Ishikawa (cell line): ENCODE data around the gene PIP4K2C.

ENCODE experiments used
- CEBPB ChIP-seq: IDR thresholded peaks from 2 replicates; pipeline ENCODE4 v1.6.1; 2012
- CREB1 ChIP-seq: IDR thresholded peaks from 2 replicates; pipeline ENCODE4 v1.6.1; 2012; ENCODE audit warnings: low read depth
- EGR1 ChIP-seq: IDR thresholded peaks from 2 replicates; pipeline ENCODE4 v1.6.1; 2012
- EP300 ChIP-seq: IDR thresholded peaks from 2 replicates; pipeline ENCODE4 v1.6.1; 2012; ENCODE audit warnings: borderline replicate concordance
- FOXM1 ChIP-seq: IDR thresholded peaks from 2 replicates; pipeline ENCODE4 v1.6.1; 2012; ENCODE audit warnings: low read depth, borderline replicate concordance
- NFIC ChIP-seq: IDR thresholded peaks from 2 replicates; pipeline ENCODE4 v1.6.1; 2012
- RAD21 ChIP-seq: IDR thresholded peaks from 2 replicates; pipeline ENCODE4 v1.6.1; 2012; ENCODE audit warnings: low read depth
- TAF1 ChIP-seq: IDR thresholded peaks from 2 replicates; pipeline ENCODE4 v1.6.1; 2012; ENCODE audit warnings: low read depth, mild to moderate bottlenecking
- TCF12 ChIP-seq: IDR thresholded peaks from 2 replicates; pipeline ENCODE4 v1.6.1; 2012; ENCODE audit warnings: low read depth
- TEAD4 ChIP-seq: IDR thresholded peaks from 2 replicates; pipeline ENCODE4 v1.6.1; 2012
- USF1 ChIP-seq: IDR thresholded peaks from 2 replicates; pipeline ENCODE4 v1.6.1; 2012
- YY1 ChIP-seq: IDR thresholded peaks from 2 replicates; pipeline ENCODE4 v1.6.1; 2012; ENCODE audit warnings: low read depth
- ZBTB7A ChIP-seq: IDR thresholded peaks from 2 replicates; pipeline ENCODE4 v1.6.1; 2012; ENCODE audit warnings: low read depth
- TF ChIP-seq, protein P1 (sequence below): IDR thresholded peaks from 2 replicates; pipeline ENCODE4 v1.6.1; 2012; ENCODE audit warnings: low read depth, mild to moderate bottlenecking
- TF ChIP-seq, protein P2 (sequence below): IDR thresholded peaks from 2 replicates; pipeline ENCODE4 v1.6.1; 2012

The PIP4K2C gene

DNA sequence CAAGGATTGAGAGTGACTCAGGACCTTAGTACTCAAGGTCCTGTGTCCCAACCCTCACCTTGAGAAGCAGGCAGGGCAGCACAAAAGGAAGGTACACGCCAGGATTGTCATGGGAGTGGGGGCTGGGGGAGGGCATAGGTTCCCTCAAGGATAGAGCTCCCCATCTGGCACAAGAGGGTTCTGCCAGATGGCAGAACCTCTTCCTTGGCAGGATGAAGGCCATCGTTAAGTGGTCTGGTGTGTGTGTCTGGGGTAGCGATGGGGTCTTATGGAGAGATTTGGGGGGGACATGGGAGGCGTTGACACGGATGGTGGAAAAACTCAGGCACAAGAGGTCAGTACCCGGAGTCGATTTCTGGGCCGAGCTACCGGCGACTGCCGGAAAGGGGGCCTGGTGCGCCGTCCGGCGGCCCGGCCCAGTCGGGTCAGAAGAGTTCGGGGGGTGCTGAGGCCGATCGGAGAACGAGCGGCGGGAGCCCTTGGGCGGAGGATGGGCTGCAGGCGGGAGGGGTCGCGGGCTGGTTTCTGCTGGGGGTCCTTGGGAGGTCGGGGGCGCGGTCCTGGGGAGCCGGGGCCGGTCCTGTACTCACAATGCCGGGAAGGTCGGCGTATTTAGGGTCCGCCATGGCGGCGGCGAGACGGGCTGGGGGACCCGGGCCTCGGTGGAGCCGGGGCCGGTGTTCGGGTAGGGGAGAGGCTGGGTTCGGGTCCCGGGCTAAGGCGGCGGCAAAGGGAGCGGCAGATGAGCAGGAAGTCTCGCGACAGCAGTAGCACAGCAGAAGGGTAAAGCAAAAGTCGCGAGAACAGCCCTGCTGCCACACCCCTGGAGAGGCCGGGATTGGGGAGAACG, 44.3 kb upstream of the PIP4K2C start, which contains the start of gene DCTN2:
Gene DCTN2, minus strand, starts transcription at position 755 of the 850 bp plus-strand sequence. Its CDS starts 129 bp downstream, at position 626.
- TF ChIP-seq CREB1 (no peak), EP300 (no peak), EGR1 (no peak), TAF1 (peak; percentile 84), NFIC (no peak), RAD21 (no peak), YY1 (no peak), CEBPB (no peak), ZBTB7A (peak; percentile 95), TCF12 (no peak), TEAD4 (no peak; the same call in 1 of the 2 replicates), FOXM1 (no peak), USF1 (peak; percentile 6; the same call in 1 of the 2 replicates)
- TF ChIP-seq, protein P1, sequence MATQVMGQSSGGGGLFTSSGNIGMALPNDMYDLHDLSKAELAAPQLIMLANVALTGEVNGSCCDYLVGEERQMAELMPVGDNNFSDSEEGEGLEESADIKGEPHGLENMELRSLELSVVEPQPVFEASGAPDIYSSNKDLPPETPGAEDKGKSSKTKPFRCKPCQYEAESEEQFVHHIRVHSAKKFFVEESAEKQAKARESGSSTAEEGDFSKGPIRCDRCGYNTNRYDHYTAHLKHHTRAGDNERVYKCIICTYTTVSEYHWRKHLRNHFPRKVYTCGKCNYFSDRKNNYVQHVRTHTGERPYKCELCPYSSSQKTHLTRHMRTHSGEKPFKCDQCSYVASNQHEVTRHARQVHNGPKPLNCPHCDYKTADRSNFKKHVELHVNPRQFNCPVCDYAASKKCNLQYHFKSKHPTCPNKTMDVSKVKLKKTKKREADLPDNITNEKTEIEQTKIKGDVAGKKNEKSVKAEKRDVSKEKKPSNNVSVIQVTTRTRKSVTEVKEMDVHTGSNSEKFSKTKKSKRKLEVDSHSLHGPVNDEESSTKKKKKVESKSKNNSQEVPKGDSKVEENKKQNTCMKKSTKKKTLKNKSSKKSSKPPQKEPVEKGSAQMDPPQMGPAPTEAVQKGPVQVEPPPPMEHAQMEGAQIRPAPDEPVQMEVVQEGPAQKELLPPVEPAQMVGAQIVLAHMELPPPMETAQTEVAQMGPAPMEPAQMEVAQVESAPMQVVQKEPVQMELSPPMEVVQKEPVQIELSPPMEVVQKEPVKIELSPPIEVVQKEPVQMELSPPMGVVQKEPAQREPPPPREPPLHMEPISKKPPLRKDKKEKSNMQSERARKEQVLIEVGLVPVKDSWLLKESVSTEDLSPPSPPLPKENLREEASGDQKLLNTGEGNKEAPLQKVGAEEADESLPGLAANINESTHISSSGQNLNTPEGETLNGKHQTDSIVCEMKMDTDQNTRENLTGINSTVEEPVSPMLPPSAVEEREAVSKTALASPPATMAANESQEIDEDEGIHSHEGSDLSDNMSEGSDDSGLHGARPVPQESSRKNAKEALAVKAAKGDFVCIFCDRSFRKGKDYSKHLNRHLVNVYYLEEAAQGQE, result no peak
- TF ChIP-seq, protein P2, sequence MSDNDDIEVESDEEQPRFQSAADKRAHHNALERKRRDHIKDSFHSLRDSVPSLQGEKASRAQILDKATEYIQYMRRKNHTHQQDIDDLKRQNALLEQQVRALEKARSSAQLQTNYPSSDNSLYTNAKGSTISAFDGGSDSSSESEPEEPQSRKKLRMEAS, result peak; percentile 24; the same call in 1 of the 2 replicates

DNA sequence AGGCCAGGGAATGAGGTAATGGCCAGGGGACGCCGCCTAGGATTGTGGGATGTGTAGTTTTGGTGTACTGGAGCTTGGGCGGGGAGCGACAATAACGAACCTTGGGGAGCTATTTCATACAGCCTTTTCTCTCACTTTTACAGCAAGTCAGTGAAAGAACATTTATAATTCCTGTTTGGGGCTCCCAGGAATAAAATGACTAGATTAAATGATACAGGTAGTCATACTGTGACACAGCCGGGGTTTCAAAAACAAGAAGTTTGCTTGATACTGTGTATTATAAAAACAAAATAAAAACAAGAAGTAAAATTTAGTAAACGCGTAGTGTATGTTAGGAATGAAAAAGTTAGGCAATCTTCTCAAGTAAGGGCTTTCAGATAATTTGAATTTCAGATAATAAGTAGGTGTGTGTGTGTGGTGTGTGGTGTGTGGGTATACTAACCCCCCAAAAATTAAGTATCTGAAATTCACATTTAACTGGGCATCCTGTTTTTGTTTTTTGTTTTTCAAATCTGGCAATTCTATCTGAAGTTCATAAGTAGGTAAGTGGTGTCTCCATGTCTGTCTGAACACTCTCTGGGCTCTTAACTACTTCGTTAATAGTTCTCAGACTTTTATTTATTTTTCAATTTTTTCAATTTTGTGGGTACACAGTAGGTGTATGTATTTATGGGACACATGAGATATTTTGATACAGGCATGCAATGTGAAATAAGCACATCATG, 43.5 kb upstream of the PIP4K2C start:
- TF ChIP-seq FOXM1 (no peak), TCF12 (no peak), RAD21 (no peak), YY1 (peak; percentile 66), EP300 (no peak), CREB1 (peak; percentile 89)
- TF ChIP-seq, protein P2, result no peak

GRCh38 chr12:57548013-57548315, 43.0 kb upstream of the PIP4K2C start:
- TF ChIP-seq ZBTB7A, result no peak
- no peak for TF ChIP-seq CREB1
- TF ChIP-seq YY1, result no peak
- TF ChIP-seq, protein P2, result no peak
- TF ChIP-seq, protein P1, result no peak
- TF ChIP-seq EGR1, result no peak
- no peak for TF ChIP-seq USF1

DNA sequence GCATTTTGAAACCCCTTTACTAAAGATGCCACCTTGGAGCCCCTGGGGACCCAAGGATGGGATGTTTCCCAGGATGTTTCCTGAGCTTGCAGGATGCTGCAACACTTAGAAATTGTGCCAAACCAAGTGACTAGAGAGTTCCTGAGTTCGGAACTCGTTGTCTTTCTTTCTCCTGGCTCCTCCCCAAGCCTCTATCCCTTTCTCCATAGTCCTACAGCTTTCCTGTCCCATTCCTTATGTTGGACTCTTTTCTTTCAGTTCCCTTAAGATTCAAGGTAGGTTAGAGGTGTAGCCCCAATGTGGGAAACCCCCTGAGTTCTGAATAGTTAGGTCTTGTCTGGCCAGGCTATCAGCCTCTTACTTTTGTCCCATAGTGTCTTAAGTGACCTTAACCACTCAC, 42.5 kb upstream of the PIP4K2C start:
- no peak for TF ChIP-seq TAF1

GRCh38 chr12:57549203-57549908, 41.6 kb upstream of the PIP4K2C start:
- TF ChIP-seq USF1 (no peak), CEBPB (no peak), YY1 (no peak), TAF1 (no peak), TEAD4 (no peak), TCF12 (no peak), NFIC (no peak), RAD21 (no peak), EP300 (no peak), CREB1 (no peak), EGR1 (no peak), FOXM1 (no peak), ZBTB7A (no peak)
- TF ChIP-seq, protein P2, result no peak
- TF ChIP-seq, protein P1, result no peak
